ENCODE results near the gene TP53I13.

- TF ChIP-seq YY1 (IDR thresholded peaks at IDR 0.05; ENCODE audit: low read depth, low read length): no peak
- no peak for TF ChIP-seq REST (IDR thresholded peaks at IDR 0.05; ENCODE audit: low read depth, low read length)
- TF ChIP-seq, protein P1, sequence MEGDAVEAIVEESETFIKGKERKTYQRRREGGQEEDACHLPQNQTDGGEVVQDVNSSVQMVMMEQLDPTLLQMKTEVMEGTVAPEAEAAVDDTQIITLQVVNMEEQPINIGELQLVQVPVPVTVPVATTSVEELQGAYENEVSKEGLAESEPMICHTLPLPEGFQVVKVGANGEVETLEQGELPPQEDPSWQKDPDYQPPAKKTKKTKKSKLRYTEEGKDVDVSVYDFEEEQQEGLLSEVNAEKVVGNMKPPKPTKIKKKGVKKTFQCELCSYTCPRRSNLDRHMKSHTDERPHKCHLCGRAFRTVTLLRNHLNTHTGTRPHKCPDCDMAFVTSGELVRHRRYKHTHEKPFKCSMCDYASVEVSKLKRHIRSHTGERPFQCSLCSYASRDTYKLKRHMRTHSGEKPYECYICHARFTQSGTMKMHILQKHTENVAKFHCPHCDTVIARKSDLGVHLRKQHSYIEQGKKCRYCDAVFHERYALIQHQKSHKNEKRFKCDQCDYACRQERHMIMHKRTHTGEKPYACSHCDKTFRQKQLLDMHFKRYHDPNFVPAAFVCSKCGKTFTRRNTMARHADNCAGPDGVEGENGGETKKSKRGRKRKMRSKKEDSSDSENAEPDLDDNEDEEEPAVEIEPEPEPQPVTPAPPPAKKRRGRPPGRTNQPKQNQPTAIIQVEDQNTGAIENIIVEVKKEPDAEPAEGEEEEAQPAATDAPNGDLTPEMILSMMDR (IDR thresholded peaks at IDR 0.05 in 2 of 3, conservative IDR thresholded peaks at IDR 0.05 in 1 of 3; ENCODE audit: control insufficient read depth in 2 of 3, extremely low read depth in 1 of 3, insufficient read depth in 1 of 3, low read depth in 3 of 3, low read length in 3 of 3): no peak
- no peak for TF ChIP-seq ATF7 (IDR thresholded peaks at IDR 0.05; ENCODE audit: low read depth)
Measured at GRCh38 chr17:29591146-29591736, 22.7 kb downstream of the TP53I13 start.
